GM19328 (cell line): ENCODE measurements around the gene SOX6.

Experiments used
- ATAC-seq: cut with Tn5 transposase; IDR thresholded peaks from one replicate; pipeline ENCODE4 v1.9.1; 2021; ENCODE audit warnings: mild to moderate bottlenecking, moderate library complexity; ENCODE audit not compliant: unreplicated experiment

The SOX6 gene

DNA sequence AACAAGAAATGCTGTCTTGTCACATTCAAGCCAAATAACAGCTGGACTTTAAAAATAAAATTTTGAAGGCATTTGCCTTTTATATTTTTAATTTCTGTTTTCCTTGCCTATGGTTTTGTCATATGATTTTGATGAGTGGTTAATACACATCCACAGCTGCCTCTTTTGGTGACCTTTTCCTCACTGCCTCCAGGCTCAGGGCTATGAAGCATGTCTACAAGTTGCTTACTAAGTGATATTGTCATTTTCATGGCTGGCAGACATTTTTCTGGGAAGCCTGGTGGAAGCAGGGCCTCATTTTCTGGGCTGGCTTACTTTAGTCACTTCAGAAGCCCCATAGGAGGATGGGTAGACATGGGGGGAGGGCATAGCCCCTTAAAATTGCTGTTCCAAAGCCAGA lies 344.9 kb downstream of the SOX6 start:
- no peak for ATAC-seq

DNA sequence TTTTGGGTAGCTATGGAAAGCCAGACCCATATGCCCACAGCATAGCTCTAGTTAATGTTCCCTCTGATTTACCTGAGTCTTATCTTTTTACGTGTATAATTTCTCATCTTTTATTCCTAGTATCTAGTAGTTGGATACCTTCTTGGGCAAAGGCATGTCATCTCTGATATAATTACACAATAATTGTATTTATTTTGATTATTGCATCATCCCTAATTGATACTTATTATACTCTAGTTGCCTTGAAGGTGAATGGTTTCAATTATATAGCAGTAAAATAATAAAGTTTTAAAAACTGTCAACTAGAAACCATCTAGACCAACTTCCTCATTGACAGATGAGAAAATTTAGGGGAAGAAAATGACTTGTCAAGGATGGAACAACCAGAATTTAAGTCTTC lies 347.3 kb downstream of the SOX6 start:
- no peak for ATAC-seq

DNA sequence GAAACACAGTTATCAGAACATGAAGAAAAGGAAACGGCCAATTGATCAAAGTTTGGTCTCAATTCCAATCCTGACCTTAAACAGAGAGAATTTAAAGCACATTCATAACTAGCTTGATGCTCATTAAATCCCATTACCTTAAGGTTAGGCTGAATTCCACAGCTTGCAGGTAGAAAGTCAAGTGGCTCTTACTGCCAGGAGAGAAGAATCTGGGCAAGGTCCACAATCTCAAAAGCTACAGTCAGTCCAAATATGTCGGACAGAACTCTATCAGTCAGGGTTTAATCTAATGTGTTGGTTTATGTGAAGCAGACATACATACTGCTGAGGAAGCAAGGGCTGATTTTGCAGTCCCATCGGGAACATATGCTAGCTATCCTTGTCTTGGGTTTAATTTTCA lies 348.8 kb downstream of the SOX6 start:
- ATAC-seq, result no peak

DNA sequence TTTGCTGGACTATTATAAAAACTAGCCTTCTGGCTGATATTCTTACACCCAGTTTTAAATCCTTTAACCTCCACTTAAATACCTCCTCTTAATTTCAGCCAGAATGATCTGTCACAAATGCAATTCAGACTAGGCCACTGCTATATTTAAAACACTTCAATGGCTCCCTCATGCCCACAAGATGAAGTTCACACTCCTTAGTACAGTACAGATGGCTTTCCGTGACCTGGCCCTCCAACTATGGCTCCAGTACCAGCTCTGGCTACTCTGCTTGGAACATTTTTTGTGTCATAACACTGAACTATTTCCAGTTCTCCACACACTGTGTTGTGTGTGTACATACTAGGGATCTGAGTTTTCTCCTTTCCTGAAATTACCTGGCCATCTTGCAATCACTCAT lies 353.4 kb downstream of the SOX6 start:
- no peak for ATAC-seq

DNA sequence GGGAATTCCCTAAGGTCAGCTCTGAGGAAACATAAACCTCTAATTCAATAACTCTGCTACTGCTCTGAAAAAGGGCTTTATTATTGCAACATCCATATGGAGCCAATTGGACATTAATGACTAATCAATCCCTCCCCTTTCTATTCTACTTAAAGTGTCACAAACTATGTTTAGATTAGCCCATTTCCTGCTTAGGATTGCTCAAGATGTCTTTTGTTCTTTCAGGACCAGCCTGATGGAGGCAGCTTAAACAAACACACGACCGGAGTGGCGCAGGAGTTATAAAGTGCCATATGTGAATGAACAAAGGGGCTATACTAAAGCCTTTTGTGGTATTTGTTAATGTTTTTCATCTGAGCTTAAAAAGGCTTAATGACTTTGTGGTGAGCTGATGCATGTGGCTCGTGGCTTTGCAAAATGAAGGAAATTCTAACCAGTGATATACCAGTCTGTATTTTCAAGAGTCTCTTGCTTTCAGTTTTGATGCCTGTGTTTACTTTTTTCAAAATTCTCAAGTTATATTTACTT lies 354.4 kb downstream of the SOX6 start:
- no peak for ATAC-seq

DNA sequence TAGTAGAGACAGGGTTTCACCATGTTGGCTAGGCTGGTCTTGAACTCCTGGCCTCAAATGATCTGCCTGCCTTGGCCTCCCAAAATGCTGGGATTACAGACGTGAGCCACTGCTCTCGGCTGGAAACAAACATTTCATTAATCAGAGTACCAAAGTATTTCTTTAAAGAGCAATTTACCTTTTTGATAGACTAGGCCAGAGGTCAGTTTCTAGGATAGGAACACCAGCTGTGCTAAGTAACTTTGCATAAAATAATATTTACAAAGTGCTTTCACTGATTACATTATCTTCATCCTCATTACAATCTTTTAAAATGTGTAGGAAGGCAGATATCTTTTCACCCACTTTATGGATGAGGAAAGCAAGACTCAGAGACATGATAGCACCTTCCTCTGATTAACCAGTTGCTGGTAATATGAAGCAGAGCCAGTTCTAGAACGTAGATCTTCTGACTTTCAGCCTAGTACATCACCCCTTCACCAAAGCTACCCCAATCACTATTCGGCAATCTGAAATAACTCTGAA lies 355.2 kb downstream of the SOX6 start:
- no peak for ATAC-seq

DNA sequence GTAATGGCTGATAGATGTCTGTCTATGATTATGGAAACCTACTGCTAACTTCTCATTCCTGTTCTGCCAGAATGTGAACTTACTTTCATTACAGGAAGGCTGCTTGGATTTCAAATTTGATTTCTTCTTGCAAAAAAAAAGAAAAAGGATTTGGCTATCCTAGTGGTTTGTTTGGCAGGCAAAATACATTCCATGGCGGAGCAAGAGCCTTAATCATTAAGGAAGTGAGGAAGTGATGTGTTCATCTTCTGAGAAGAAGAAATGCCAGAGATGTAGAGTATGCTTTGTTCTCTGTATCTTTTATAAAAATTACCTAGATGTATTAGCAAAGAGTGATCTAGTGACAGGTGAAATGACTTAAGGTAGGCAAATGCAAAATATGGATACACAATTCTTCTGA lies 356.3 kb downstream of the SOX6 start:
- no peak for ATAC-seq

DNA sequence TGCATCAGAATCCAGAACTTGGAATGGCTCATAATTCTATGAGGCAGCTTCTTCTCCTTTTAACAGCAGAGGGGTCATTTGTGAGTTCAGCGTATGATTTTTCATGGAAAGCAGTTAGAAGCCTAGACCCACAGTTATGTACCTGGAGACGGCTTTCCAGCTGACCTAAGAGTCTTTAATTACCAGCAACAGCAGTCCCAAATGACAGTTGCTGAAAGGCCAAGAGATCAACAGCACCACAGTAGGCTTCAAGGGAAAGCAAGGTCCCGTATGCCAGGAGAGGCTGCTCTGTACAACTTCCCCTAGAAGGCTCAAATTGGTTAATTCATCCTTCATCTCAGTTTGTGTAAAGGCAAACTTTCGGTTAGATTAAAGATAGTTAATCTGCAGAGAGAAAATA lies 363.0 kb downstream of the SOX6 start:
- no peak for ATAC-seq

DNA sequence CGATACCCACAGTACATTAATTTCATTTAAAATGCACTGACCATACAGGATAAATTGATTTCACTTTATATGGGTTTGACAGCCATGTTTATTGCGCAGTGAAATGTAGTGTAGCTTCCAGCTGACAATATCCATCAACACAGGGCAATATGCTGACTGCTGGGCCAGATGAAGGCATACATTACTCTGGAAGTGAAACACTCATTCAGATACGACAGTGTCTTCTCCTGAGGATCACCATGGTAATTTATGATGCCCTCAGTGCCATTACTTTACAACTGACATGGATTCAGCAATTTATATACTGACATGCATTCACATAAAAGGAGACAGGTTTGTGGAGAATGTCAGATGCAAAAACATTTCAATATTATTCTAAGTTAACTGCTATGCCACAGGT lies 365.1 kb downstream of the SOX6 start:
- no peak for ATAC-seq

DNA sequence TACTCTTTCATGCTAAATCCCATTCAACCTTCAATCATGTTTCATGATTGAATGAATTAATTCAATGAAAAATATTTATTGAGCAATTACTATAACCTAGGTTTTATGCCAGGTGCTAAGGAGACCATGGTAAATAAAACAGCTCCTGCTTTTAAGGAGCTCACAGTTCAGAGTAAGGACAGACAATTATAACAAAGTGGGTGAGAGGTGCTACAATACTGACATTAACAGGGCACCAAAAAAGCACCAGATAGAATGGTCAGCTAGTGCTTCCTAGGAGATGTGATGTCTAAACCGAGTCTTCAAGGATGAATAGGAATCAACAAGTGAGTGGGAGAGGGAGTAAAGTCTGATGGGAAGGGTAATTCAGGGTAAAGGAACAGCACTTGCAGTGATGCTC lies 366.7 kb downstream of the SOX6 start:
- ATAC-seq, result no peak

DNA sequence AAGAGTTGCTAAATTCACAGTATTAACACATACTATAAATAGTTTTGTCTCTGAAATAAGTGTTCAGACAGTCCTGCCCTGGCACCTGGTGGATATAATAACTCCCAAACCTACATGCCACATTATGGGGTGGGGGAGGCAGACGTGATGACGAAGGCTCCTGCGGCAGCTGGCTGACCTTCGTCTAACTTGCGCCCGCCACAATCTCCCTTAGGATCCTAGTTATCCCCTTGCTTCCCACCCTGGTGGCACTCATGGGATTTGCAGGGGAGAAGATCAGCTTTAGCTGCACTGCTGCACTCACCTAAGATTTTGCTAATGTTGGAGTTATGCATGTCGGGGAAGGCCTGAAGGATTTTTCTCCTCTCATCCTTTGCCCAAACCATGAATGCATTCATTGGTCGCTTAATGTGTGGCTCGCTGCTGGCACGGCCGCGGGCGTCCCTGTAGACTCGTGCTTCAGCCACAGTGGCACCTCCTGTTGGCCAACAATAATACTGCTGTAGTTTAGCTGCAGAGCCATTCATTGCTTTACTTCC lies 367.6 kb downstream of the SOX6 start:
- ATAC-seq, result no peak

DNA sequence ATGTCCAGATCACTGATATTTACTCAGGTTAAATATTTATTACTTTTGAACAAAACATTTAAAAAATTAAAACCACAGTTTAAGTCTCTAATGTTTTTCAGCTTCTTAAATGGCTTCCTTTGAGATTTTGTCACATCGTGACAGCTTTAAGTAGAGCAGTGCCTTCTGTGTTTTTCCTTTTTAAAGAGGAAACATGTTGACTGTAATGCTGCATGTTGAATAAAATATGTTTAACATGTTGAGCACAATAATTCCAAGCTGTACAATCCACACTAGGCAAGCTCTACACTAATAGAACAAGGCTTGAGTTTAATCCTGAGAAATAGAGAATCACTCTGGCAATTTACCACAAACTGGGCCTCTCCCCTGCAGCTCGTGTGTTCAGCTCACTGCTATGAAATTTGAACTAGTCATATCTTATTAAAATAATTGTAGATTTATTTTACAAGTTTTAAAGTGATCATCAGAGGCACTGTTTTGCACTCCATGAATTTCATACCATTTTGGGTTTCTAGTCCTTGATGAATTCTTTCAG lies 368.3 kb downstream of the SOX6 start:
- no peak for ATAC-seq

DNA sequence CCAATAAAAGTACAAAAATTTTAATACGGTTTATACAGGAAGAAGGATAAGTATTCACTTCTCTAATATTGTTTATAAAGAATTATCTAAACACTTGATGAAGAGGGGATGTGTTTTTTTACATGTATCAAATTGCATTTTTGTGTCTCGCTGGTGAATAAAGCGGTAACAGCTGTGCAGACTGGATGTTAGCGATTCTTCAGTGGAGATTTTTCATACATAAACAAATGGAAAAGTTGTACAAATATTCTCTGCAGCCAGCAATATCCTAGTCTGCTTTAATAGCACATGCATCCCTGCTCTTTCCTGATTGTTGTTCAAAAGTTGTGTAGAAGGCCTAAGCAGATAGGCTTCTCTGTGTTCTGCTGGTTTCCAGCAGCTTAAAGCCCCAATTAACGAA lies 369.3 kb downstream of the SOX6 start:
- ATAC-seq, result no peak

DNA sequence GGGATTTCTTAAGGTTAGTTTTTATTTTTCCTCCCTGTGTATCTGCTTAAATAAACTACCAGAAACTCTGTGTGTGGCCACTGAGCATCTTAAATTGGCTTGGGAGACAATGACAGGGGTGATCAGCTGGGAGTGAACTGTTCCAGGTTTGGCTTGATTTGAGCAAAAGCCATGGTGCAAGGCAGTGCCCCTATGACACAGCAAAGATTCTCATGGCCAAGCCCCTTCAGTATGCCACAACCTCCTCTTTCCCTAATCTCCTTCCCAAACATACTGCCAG lies 370.5 kb downstream of the SOX6 start:
- ATAC-seq, result no peak

DNA sequence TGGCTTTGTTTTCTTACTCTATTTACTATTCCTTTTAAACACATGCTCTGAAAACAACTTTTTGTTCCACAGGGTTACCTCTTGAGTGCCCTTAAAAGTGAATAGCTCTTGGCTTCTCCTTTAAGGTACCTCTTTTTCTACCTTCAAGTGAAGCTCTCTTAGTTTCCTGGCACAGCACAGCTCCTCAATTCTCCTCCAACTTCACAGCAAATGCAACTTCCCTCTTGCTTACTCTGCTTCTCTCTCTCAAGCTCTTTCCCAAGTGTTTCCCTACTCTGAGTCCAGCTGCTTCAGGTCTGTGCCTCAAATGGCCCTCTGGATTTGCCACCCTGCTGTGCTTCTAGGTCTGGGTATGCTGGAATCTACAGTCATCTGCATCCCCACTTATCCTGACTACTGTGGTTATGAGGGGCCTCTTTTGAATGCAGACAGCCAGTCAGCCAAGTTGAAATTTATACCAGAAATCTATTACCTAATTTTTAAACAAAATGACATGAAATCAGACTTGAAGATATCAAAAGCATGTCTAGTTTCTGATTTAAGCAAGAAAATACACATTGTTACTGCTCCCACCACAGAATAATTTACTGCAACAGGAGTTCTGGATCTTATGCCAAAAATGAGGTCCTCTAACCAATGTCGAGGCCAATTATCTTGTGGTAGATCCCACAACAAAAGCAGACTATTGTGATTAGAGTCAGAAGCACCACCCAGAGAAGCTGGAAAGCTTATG lies 371.1 kb downstream of the SOX6 start:
- ATAC-seq, result no peak

DNA sequence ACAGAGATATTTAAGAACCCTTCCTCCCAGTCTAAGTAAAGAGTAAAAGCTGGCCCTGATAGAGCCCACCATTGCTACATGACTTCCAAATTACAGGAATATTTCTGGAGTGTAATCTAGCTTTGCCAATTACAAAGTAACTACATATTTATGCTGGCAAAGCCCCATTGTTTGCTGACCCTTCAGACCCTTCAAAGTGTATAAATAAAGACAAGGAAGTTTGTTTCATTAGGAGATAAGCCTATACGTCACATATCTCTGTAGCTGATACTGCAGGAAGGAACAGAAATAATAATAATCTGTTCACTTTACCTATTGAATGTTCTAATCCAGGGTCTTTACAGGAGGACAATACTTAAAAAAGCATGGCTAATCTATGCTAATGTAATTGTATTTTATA lies 375.1 kb downstream of the SOX6 start:
- ATAC-seq, result no peak

DNA sequence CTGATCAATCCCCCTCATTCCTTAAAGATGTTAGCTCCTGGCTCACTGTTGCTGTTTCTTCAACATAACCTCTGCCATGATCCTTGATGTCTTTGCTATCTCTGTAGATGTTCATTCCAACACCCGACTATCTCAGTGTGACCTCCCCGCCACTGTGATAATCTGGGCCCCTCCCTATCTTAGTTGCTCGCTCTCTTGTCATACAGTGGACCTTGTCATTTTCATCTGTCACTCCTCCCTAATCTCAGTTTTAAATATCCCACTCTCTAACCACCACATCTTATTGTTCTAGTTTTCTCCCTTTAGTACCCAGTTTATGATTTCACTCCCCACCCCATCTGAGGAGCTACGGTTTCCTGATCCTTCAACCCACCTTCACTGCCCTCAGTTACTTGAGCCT lies 379.2 kb downstream of the SOX6 start:
- ATAC-seq, result no peak

DNA sequence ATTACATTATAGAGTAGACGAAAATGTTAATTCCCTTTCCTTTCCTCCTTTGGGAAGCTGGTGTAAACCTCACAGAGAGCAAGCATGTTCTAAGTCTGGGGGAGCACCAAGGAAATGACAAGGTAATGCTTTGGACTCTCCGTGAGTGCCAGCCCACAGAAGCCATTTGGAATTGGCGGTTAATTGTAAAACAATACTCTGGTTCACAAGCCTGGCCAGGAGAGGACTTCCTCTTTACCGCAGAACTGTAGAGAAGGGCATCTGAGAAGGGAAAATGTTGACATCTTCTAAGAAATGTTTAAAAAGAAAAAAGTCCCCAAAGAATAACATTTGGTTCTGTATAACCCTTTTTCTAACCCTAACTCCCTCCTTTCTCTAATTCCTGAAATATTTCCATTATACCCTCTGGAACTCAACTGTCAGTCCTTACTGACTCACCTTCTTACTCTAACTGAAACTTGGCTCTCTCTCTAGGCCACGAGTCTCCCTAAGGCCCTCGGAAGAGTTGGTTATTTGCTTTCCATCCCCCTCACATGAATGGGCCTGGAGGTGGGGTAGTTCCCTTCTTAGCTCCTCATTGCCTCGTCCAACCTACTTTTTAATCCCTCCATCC lies 379.8 kb downstream of the SOX6 start:
- no peak for ATAC-seq

DNA sequence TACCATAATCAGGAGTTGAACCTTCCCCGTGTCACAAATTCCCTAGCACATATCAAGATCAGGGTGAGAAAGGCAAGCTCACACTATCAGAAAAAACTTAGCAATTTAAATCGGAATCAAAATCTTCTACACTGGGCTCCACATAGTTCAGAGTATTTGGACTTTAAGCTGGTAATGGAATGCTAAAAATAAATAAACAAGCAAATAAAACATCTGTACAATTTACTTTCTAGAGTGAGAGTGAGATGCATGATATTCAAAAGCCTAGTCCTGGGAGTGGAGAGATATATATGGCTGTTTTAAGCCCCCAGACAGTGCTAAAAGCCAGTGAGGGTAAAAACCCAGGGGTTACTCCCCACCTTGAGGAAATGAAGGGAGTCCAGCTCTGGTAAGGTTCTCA lies 380.6 kb downstream of the SOX6 start:
- no peak for ATAC-seq

DNA sequence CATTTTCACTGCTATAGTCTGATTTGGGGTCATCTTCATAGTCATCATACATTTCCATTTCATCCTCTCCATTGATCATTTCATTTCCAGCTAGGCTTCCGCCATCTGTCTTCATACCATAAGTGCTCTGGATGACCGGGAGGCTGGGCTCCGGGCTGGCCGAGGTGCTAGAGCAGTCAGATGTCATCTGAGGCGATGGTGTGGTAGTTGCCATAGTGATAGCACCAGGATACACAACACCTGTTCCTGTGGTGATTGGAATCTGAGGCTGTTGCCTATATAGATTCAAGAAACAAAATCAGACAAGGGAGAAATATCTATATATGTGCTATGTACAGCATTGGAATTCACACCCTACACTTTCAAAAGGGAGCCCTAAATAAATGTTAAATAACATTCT lies 383.5 kb downstream of the SOX6 start:
- no peak for ATAC-seq

DNA sequence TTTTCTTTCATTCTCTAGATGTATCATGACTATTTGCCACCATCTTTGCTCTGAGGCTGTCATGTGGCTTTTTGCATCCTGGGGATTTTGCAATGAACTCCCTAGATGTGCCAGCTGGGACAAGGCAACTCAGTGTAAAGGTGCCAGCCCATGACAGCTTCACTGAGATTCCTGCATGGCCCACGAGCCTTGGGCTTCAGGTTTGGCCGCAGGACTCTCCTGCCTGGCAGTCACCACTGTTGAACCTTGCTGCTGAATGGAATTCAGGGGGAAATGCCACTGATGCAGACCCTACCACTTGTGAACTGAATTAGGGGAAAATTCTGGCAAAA lies 385.2 kb downstream of the SOX6 start:
- ATAC-seq, result no peak

DNA sequence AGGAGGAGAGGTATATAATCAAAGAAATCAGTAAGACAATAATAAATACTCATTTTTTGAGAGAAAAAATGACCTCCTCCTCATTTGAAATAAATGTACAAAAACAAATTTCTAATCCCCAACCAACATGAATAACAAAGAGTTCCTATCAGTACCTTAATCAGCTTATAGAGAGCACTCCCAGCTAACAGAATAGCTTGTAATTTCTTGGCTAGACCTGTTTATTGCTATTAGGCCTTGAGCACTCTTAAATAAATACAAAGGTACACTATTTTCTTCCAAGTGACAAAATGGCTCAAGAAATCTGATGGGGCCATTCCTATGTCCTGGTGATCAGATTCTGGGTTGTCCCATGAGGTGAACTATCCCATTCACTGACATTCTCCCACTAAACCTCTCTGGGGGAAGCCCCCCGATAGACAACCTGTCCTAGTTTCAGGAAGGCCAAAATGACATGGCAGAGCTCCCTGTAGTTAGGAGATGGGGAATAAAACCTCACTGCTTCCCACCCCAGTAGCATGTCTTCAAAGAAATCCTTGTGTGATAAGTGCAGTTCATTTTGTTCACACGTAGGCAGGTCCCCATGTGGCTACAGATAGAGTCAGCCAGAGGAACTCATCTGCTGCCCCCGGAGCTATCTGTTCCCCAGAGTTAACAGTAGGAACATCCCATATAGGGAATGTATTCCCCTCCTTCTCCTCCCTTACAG lies 385.7 kb downstream of the SOX6 start:
- no peak for ATAC-seq
